ENCODE results near the gene FOXC1. TPM values are rescaled to one million over a fixed set of nuclear protein-coding genes. Genes with fewer than 3 reads are reported as not detected.

The FOXC1 gene
- total RNA-seq = 17.6 and 34.1 TPM in 2 replicates

GRCh38 chr6:1609648-1610496, at the start of gene FOXC1:
Gene FOXC1, plus strand, starts transcription at chr6:1609915. Its CDS starts 531 bp downstream, at chr6:1610446.

Other genes with a start within 250 kb of the FOXC1 start
- gene FOXF2, start 220.3 kb upstream of the FOXC1 start, total RNA-seq = not detected in 2 replicates